Testis (tissue), 3 donors: ENCODE results near the gene PFKFB4. TPM values are rescaled to one million over a fixed set of nuclear protein-coding genes. Genes with fewer than 3 reads are reported as not detected.

Experiments
- DNase-seq: peaks from one replicate; pipeline ENCODE4 v3.0.0-alpha.2; 2019
- H3K27ac ChIP-seq, 2 donors: fragments of 200-600 bp; sonication (generic); one replicate each; pipeline ENCODE4 v1.5.1; 2019
- H3K27me3 ChIP-seq: fragments of 200-600 bp; sonication (generic); one replicate; pipeline ENCODE4 v1.5.1; 2019
- H3K36me3 ChIP-seq: fragments of 200-600 bp; sonication (generic); one replicate; pipeline ENCODE4 v1.5.1; 2017; ENCODE audit warnings: low read depth; ENCODE audit errors: missing control alignments
- H3K4me1 ChIP-seq: fragments of 200-600 bp; sonication (generic); one replicate; pipeline ENCODE4 v1.5.1; 2019
- H3K4me3 ChIP-seq, 2 donors: fragments of 200-600 bp; sonication (generic); one replicate each; pipeline ENCODE4 v1.5.1; 2017 to 2019
- H3K9me3 ChIP-seq: fragments of 200-600 bp; sonication (generic); one replicate; pipeline ENCODE4 v1.5.1; 2017
- POLR2A ChIP-seq: fragments of 450-650 bp; IDR thresholded peaks from one replicate; pipeline ENCODE4 v1.6.1; 2017; ENCODE audit warnings: antibody characterized with exemption, mild to moderate bottlenecking, moderate library complexity
- WGBS, 2 donors: methylation state at CpG; one replicate each; pipeline ENCODE4 v1.1.5; 2018; 5-methylcytosine and 5-hydroxymethylcytosine counted together
- intact Hi-C: fragments of 100-400 bp; cut with DNase I; formaldehyde crosslinking; loops from one replicate; pipeline ENCODE4 v1.15.1; 2023; ENCODE audit warnings: low total_unique reads
- polyA plus RNA-seq: library from polyadenylated mRNA; stranded (reverse); fragments of 350-450 nt; fragmentation: Illumina TruSeq; extraction: RNeasy Lipid Tissue Mini Kit (QIAGEN cat#74804); gene quantifications from one replicate; pipeline ENCODE4 v1.2.3, GENCODE V29; 2014; ENCODE audit warnings: low read depth, low replicate concordance; ENCODE audit not compliant: insufficient read depth
- total RNA-seq, 2 donors: library from RNA; depleted of rRNA; stranded (reverse); fragments of >200 nt; gene quantifications; one replicate each; pipeline ENCODE4 v1.2.3, GENCODE V29; 2016
- TF ChIP-seq, protein P1 (sequence below), 3 experiments: fragments of 450-650 bp in 2 of 3; fragments of 200-600 bp in 1 of 3; sonication (generic) in 1 of 3; IDR thresholded peaks; one replicate each; pipeline ENCODE4 v1.5.1; 2016 to 2019; ENCODE audit warnings: antibody characterized with exemption in 3 of 3, mild to moderate bottlenecking in 2 of 3, moderate library complexity in 1 of 3

The PFKFB4 gene
- total and polyA plus RNA-seq, 3 donors from 2014 or later, result 57.3 to 136 (median 134) TPM

GRCh38 chr3:48563382-48563918, 6.8 kb upstream of the PFKFB4 start, which contains the start of gene UCN2:
Gene UCN2 (minus strand): TSS chr3:48563781. CDS start chr3:48563124, 657 bp downstream.
- Histone ChIP-seq H3K27me3 (no peaks in the 10 kb centered on the region), H3K36me3 (no peaks in the 10 kb centered on the region), H3K4me3 (no peak within 1 kb of the TSS), H3K27ac (no peak within 1 kb of the TSS), H3K4me1 (peaks cover 27% of the 10 kb centered on the region), H3K9me3 (no peaks in the 10 kb centered on the region)
- WGBS, 2 donors, result 69 to 82% methylated on average over 5 to 6 of the region's 6 CpGs
- intact Hi-C loops, result no loop called here
- no peak for DNase-seq
- no peak for TF ChIP-seq POLR2A
- TF ChIP-seq, protein P1, sequence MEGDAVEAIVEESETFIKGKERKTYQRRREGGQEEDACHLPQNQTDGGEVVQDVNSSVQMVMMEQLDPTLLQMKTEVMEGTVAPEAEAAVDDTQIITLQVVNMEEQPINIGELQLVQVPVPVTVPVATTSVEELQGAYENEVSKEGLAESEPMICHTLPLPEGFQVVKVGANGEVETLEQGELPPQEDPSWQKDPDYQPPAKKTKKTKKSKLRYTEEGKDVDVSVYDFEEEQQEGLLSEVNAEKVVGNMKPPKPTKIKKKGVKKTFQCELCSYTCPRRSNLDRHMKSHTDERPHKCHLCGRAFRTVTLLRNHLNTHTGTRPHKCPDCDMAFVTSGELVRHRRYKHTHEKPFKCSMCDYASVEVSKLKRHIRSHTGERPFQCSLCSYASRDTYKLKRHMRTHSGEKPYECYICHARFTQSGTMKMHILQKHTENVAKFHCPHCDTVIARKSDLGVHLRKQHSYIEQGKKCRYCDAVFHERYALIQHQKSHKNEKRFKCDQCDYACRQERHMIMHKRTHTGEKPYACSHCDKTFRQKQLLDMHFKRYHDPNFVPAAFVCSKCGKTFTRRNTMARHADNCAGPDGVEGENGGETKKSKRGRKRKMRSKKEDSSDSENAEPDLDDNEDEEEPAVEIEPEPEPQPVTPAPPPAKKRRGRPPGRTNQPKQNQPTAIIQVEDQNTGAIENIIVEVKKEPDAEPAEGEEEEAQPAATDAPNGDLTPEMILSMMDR (IDR thresholded peaks at IDR 0.05), result no peak

GRCh38 chr3:48562367-48563095, 5.9 kb upstream of the PFKFB4 start:
- no peaks in the 10 kb centered on the region for H3K27me3 ChIP-seq
- intact Hi-C loops, result no loop called here
- 87 to 93% methylated on average over 10 to 20 of the region's 20 CpGs for WGBS, 2 donors
- TF ChIP-seq, protein P1 (IDR thresholded peaks at IDR 0.05), result no peak
- no peak for TF ChIP-seq POLR2A
- H3K4me3 ChIP-seq, result no peak overlapping the region
- H3K27ac ChIP-seq, result no peak overlapping the region
- H3K9me3 ChIP-seq, result no peaks in the 10 kb centered on the region
- peaks cover 31% of the 10 kb centered on the region for H3K4me1 ChIP-seq
- DNase-seq, result no peak
- no peaks in the 10 kb centered on the region for H3K36me3 ChIP-seq

- Histone ChIP-seq H3K36me3 (no peaks in the 10 kb centered on the region), H3K27me3 (no peaks in the 10 kb centered on the region), H3K4me3 (no peak overlapping the region), H3K9me3 (no peaks in the 10 kb centered on the region), H3K4me1 (peaks cover 37% of the 10 kb centered on the region), H3K27ac (peak overlapping the region in 1 of 2 donors; percentile 59)
- DNase-seq, result peak; percentile 58
- TF ChIP-seq POLR2A, result no peak
- TF ChIP-seq, protein P1 (IDR thresholded peaks at IDR 0.05), result peak in 1 of 3 experiments; percentile 22
- intact Hi-C loops, result no loop called here
- 45 to 62% methylated on average over 16 to 21 of the region's 21 CpGs for WGBS, 2 donors
Observed at GRCh38 chr3:48561045-48561736, 4.6 kb upstream of the PFKFB4 start.

GRCh38 chr3:48560648-48561018, 4.0 kb upstream of the PFKFB4 start:
- Histone ChIP-seq H3K36me3 (no peaks in the 10 kb centered on the region), H3K27ac (peak overlapping the region in 1 of 2 donors; percentile 59), H3K9me3 (no peaks in the 10 kb centered on the region), H3K27me3 (no peaks in the 10 kb centered on the region), H3K4me3 (no peak overlapping the region), H3K4me1 (peaks cover 39% of the 10 kb centered on the region)
- DNase-seq, result peak; percentile 39
- intact Hi-C loops, result no loop called here
- 30 to 39% methylated on average over 5 of the region's 5 CpGs for whole genome bisulfite sequencing, 2 donors
- TF ChIP-seq, protein P1 (IDR thresholded peaks at IDR 0.05), result no peak
- TF ChIP-seq POLR2A, result no peak
